Neural cell (in vitro differentiated cells): ENCODE data around the gene USH1C. TPM values are rescaled to one million over a fixed set of nuclear protein-coding genes. Genes with fewer than 3 reads are reported as not detected.

ENCODE experiments used
- H2AFZ ChIP-seq: fragments of 200-600, 300-800 bp; sonication (generic), shearing (Covaris generic); 2 replicates; pipeline ENCODE4 v1.6.0; 2014; ENCODE audit warnings: low read depth, mild to moderate bottlenecking, antibody characterized with exemption, low read length, moderate library complexity
- H3F3A ChIP-seq: fragments of 200-600 bp; shearing (Covaris generic); 2 replicates; pipeline ENCODE4 v1.6.1; 2016; ENCODE audit warnings: mild to moderate bottlenecking, moderate library complexity, mixed read lengths, antibody characterized with exemption, low read length; ENCODE audit not compliant: insufficient read depth, poor library complexity, severe bottlenecking
- H3K27ac ChIP-seq: fragments of 200-600, 300-800 bp; sonication (generic), shearing (Covaris generic); 2 replicates; pipeline ENCODE4 v1.5.1; 2014; ENCODE audit warnings: mild to moderate bottlenecking, low read length, moderate library complexity
- H3K27me3 ChIP-seq: fragments of 300-800, 200-600 bp; sonication (generic), shearing (Covaris generic); 2 replicates; pipeline ENCODE4 v1.6.0; 2014; ENCODE audit warnings: mild to moderate bottlenecking, low read depth, low read length, moderate library complexity; ENCODE audit not compliant: insufficient read depth
- H3K36me3 ChIP-seq: fragments of 300-800, 200-600 bp; sonication (generic), shearing (Covaris generic); 2 replicates; pipeline ENCODE4 v1.5.1; 2014; ENCODE audit warnings: mild to moderate bottlenecking, antibody characterized with exemption, low read length, moderate library complexity; ENCODE audit not compliant: insufficient read depth
- H3K4me2 ChIP-seq: fragments of 300-800, 200-600 bp; sonication (generic), shearing (Covaris generic); 2 replicates; pipeline ENCODE4 v1.6.0; 2014; ENCODE audit warnings: mild to moderate bottlenecking, low read length
- H3K4me3 ChIP-seq: fragments of 300-800, 200-600 bp; sonication (generic), shearing (Covaris generic); 2 replicates; pipeline ENCODE4 v1.5.1; 2014; ENCODE audit warnings: mild to moderate bottlenecking, low read length, moderate library complexity
- H3K79me2 ChIP-seq: fragments of 200-600 bp; shearing (Covaris generic); replicated peaks from 2 replicates; pipeline ENCODE4 v1.6.0; 2014; ENCODE audit warnings: mild to moderate bottlenecking, low read length, moderate library complexity; ENCODE audit not compliant: insufficient read depth
- H3K9ac ChIP-seq: fragments of 300-800, 200-600 bp; sonication (generic), shearing (Covaris generic); 2 replicates; pipeline ENCODE4 v1.6.1; 2016; ENCODE audit warnings: mild to moderate bottlenecking, low read length, mixed read lengths
- H3K9me2 ChIP-seq: fragments of 200-600 bp; shearing (Covaris generic); 2 replicates; pipeline ENCODE4 v1.6.1; 2016; ENCODE audit warnings: mild to moderate bottlenecking, low read length, mixed read lengths; ENCODE audit not compliant: insufficient read depth
- H3K9me3 ChIP-seq: fragments of 200-600, 300-800 bp; sonication (generic), shearing (Covaris generic); 2 replicates; pipeline ENCODE4 v1.6.1; 2016; ENCODE audit warnings: mild to moderate bottlenecking, mixed run types, low read length, moderate library complexity, mixed read lengths
- H4K20me1 ChIP-seq: fragments of 200-600 bp; shearing (Covaris generic); 2 replicates; pipeline ENCODE4 v1.6.1; 2016; ENCODE audit warnings: mild to moderate bottlenecking, mixed run types; ENCODE audit not compliant: insufficient read depth
- CTCF ChIP-seq: fragments of 450-650 bp; IDR thresholded peaks from 2 replicates; pipeline ENCODE4 v1.5.1; 2014; ENCODE audit warnings: antibody characterized with exemption, mild to moderate bottlenecking, moderate library complexity; ENCODE audit not compliant: poor library complexity, severe bottlenecking
- EP300 ChIP-seq: fragments of 450-650 bp; conservative IDR thresholded peaks from 2 replicates; pipeline ENCODE4 v1.6.1; 2014; ENCODE audit warnings: antibody characterized with exemption, mild to moderate bottlenecking, moderate library complexity; ENCODE audit not compliant: poor library complexity, severe bottlenecking
- MXI1 ChIP-seq: fragments of 450-650 bp; conservative IDR thresholded peaks from 2 replicates; pipeline ENCODE4 v1.6.1; 2014; ENCODE audit warnings: antibody characterized with exemption, mild to moderate bottlenecking; ENCODE audit not compliant: poor library complexity, severe bottlenecking
- POLR2AphosphoS5 ChIP-seq: IDR thresholded peaks from 2 replicates; pipeline ENCODE4 v1.6.1; 2012
- RAD21 ChIP-seq: fragments of 450-650 bp; conservative IDR thresholded peaks from 2 replicates; pipeline ENCODE4 v1.6.1; 2014; ENCODE audit warnings: antibody characterized with exemption, mild to moderate bottlenecking, moderate library complexity
- REST ChIP-seq: IDR thresholded peaks from 2 replicates; pipeline ENCODE4 v1.6.1; 2012; ENCODE audit warnings: borderline replicate concordance
- SMC3 ChIP-seq: fragments of 450-650 bp; conservative IDR thresholded peaks from 2 replicates; pipeline ENCODE4 v1.6.1; 2014; ENCODE audit warnings: antibody characterized with exemption, mild to moderate bottlenecking, moderate library complexity; ENCODE audit not compliant: poor library complexity
- TAF1 ChIP-seq: IDR thresholded peaks from 2 replicates; pipeline ENCODE4 v1.6.1; 2012; ENCODE audit warnings: low read depth
- polyA plus RNA-seq: library from polyadenylated mRNA; depleted of rRNA; stranded (reverse); fragments of >200 nt; gene quantifications from 2 replicates; pipeline ENCODE4 v1.2.3, GENCODE V29; 2014

USH1C gene
- polyA plus RNA-seq, 1 donor from 2014 or later: 0.67 TPM

- no peak overlapping the region for H3K4me3 ChIP-seq
- TF ChIP-seq EP300 (no peak), REST (no peak), MXI1 (no peak), RAD21 (no peak), SMC3 (no peak), CTCF (no peak), TAF1 (no peak), POLR2AphosphoS5 (no peak)
Measured at GRCh38 chr11:17512101-17512500, 32.1 kb downstream of the USH1C start.

GRCh38 chr11:17511571-17511970 lies 32.6 kb downstream of the USH1C start:
- H3K27me3 ChIP-seq: no peaks in the 10 kb centered on the region
- no peaks in the 10 kb centered on the region for H3K36me3 ChIP-seq
- no peak overlapping the region for H3K4me3 ChIP-seq
- H2AFZ ChIP-seq: no peak overlapping the region
- no peaks in the 10 kb centered on the region for H3F3A ChIP-seq
- no peaks in the 10 kb centered on the region for H3K79me2 ChIP-seq
- H3K4me2 ChIP-seq: no peak overlapping the region
- H3K27ac ChIP-seq: no peak overlapping the region
- no peaks in the 10 kb centered on the region for H3K9me3 ChIP-seq
- no peak overlapping the region for H3K9ac ChIP-seq
- H3K9me2 ChIP-seq: no peaks in the 10 kb centered on the region
- no peaks in the 10 kb centered on the region for H4K20me1 ChIP-seq
- no peak for TF ChIP-seq MXI1
- no peak for TF ChIP-seq SMC3

More at GRCh38 chr11:17512101-17512500, 32.1 kb downstream of the USH1C start:
- Histone ChIP-seq H2AFZ (no peak overlapping the region), H3K27me3 (no peaks in the 10 kb centered on the region), H3K9me3 (no peaks in the 10 kb centered on the region), H3K4me2 (no peak overlapping the region), H3F3A (no peaks in the 10 kb centered on the region), H4K20me1 (no peaks in the 10 kb centered on the region), H3K9me2 (no peaks in the 10 kb centered on the region), H3K27ac (no peak overlapping the region), H3K36me3 (no peaks in the 10 kb centered on the region), H3K9ac (no peak overlapping the region), H3K79me2 (no peaks in the 10 kb centered on the region)

- H3K9me2 ChIP-seq: no peaks in the 10 kb centered on the region
- H2AFZ ChIP-seq: no peak overlapping the region
- H4K20me1 ChIP-seq: no peaks in the 10 kb centered on the region
- H3K9ac ChIP-seq: no peak overlapping the region
- no peaks in the 10 kb centered on the region for H3K9me3 ChIP-seq
- H3K79me2 ChIP-seq: no peaks in the 10 kb centered on the region
- H3K4me3 ChIP-seq: no peak overlapping the region
- no peaks in the 10 kb centered on the region for H3F3A ChIP-seq
- no peak overlapping the region for H3K27ac ChIP-seq
- no peak overlapping the region for H3K4me2 ChIP-seq
- H3K36me3 ChIP-seq: no peaks in the 10 kb centered on the region
- TF ChIP-seq TAF1 (no peak), EP300 (no peak)
- H3K27me3 ChIP-seq: no peaks in the 10 kb centered on the region
Measured at GRCh38 chr11:17510507-17511206, 33.6 kb downstream of the USH1C start.
